Measurements from ENCODE around the gene LASP1NB.

The LASP1NB gene

DNA sequence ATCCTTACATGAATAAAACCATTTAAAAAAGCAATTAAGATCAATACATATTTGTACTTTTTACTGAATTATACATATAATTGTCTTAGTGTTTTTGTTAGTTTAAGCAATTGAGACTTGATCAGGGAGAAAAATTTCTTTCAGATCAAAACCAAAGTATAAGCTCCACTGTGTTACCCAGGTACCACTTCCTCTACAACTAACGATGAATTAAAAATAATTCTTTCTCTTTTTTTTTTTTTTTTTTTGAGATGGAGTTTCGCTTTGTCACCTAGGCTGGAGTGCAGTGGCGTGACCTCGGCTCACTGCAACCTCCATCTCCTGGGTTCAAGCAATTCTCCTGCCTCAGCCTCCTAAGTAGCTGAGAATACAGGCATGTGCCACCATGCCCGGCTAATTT is 35.0 kb downstream of the LASP1NB start:
- no peak overlapping the region for H3K27ac ChIP-seq (ENCODE audit: low read length)
- H3F3A ChIP-seq (ENCODE audit: insufficient read depth, low read length, poor library complexity, severe bottlenecking), result no peaks in the 10 kb centered on the region
- no peak overlapping the region for H3K4me3 ChIP-seq (ENCODE audit: low read length)
- no peaks in the 10 kb centered on the region for H3K9me2 ChIP-seq (ENCODE audit: insufficient read depth, low read length)
- H3K9me3 ChIP-seq (ENCODE audit: low read length), result no peaks in the 10 kb centered on the region
- H3K36me3 ChIP-seq (ENCODE audit: insufficient read depth, low read length), result no peaks in the 10 kb centered on the region
- TF ChIP-seq MXI1 (conservative IDR thresholded peaks at IDR 0.05; ENCODE audit: poor library complexity, severe bottlenecking) (no peak), POLR2AphosphoS5 (IDR thresholded peaks at IDR 0.05) (no peak), SMC3 (conservative IDR thresholded peaks at IDR 0.05; ENCODE audit: poor library complexity) (no peak), EZH2 (IDR thresholded peaks at IDR 0.05; ENCODE audit: borderline replicate concordance, insufficient read depth, low read length, poor library complexity, severe bottlenecking) (no peak), RAD21 (conservative IDR thresholded peaks at IDR 0.05) (no peak)
- TF ChIP-seq, protein P1, sequence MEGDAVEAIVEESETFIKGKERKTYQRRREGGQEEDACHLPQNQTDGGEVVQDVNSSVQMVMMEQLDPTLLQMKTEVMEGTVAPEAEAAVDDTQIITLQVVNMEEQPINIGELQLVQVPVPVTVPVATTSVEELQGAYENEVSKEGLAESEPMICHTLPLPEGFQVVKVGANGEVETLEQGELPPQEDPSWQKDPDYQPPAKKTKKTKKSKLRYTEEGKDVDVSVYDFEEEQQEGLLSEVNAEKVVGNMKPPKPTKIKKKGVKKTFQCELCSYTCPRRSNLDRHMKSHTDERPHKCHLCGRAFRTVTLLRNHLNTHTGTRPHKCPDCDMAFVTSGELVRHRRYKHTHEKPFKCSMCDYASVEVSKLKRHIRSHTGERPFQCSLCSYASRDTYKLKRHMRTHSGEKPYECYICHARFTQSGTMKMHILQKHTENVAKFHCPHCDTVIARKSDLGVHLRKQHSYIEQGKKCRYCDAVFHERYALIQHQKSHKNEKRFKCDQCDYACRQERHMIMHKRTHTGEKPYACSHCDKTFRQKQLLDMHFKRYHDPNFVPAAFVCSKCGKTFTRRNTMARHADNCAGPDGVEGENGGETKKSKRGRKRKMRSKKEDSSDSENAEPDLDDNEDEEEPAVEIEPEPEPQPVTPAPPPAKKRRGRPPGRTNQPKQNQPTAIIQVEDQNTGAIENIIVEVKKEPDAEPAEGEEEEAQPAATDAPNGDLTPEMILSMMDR (IDR thresholded peaks at IDR 0.05; ENCODE audit: poor library complexity, severe bottlenecking), result no peak
- no peaks in the 10 kb centered on the region for H3K27me3 ChIP-seq (ENCODE audit: insufficient read depth, low read depth, low read length)
- H2AFZ ChIP-seq (ENCODE audit: low read depth, low read length), result no peak overlapping the region
- no peaks in the 10 kb centered on the region for H3K79me2 ChIP-seq (replicated peaks; ENCODE audit: insufficient read depth, low read length)
- no peak overlapping the region for H3K9ac ChIP-seq (ENCODE audit: low read length)
- H4K20me1 ChIP-seq (ENCODE audit: insufficient read depth), result no peaks in the 10 kb centered on the region
- no peak overlapping the region for H3K4me2 ChIP-seq (ENCODE audit: low read length)

DNA sequence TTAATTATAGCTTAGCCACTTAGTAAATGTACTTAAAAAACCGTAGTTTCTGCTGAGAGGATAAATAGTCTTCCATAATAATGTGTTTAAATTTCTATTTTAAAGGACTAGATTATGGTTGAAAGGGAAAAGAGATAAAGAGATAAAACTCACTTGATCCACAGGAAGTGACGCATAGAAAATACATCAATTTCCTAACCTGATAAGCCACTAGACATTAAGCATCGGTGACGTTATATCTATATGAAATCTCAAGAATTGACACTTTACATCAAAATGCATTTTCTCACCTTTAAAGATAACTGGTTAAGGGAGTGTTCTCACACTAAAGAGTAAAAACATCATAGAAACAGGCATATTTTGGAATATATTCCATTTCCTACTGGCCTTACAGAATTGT is 36.0 kb downstream of the LASP1NB start:
- no peaks in the 10 kb centered on the region for H3F3A ChIP-seq (ENCODE audit: insufficient read depth, low read length, poor library complexity, severe bottlenecking)
- no peaks in the 10 kb centered on the region for H3K79me2 ChIP-seq (replicated peaks; ENCODE audit: insufficient read depth, low read length)
- H3K9me3 ChIP-seq (ENCODE audit: low read length), result no peaks in the 10 kb centered on the region
- H3K4me3 ChIP-seq (ENCODE audit: low read length), result no peak overlapping the region
- H3K27me3 ChIP-seq (ENCODE audit: insufficient read depth, low read depth, low read length), result no peaks in the 10 kb centered on the region
- no peak overlapping the region for H2AFZ ChIP-seq (ENCODE audit: low read depth, low read length)
- H3K36me3 ChIP-seq (ENCODE audit: insufficient read depth, low read length), result no peaks in the 10 kb centered on the region
- no peaks in the 10 kb centered on the region for H3K9me2 ChIP-seq (ENCODE audit: insufficient read depth, low read length)
- H3K9ac ChIP-seq (ENCODE audit: low read length), result no peak overlapping the region
- no peak overlapping the region for H3K4me2 ChIP-seq (ENCODE audit: low read length)
- TF ChIP-seq, protein P1 (IDR thresholded peaks at IDR 0.05; ENCODE audit: poor library complexity, severe bottlenecking), result no peak
- TF ChIP-seq TAF1 (IDR thresholded peaks at IDR 0.05; ENCODE audit: low read depth), result no peak
- TF ChIP-seq RAD21 (conservative IDR thresholded peaks at IDR 0.05), result no peak
- TF ChIP-seq, protein P2, sequence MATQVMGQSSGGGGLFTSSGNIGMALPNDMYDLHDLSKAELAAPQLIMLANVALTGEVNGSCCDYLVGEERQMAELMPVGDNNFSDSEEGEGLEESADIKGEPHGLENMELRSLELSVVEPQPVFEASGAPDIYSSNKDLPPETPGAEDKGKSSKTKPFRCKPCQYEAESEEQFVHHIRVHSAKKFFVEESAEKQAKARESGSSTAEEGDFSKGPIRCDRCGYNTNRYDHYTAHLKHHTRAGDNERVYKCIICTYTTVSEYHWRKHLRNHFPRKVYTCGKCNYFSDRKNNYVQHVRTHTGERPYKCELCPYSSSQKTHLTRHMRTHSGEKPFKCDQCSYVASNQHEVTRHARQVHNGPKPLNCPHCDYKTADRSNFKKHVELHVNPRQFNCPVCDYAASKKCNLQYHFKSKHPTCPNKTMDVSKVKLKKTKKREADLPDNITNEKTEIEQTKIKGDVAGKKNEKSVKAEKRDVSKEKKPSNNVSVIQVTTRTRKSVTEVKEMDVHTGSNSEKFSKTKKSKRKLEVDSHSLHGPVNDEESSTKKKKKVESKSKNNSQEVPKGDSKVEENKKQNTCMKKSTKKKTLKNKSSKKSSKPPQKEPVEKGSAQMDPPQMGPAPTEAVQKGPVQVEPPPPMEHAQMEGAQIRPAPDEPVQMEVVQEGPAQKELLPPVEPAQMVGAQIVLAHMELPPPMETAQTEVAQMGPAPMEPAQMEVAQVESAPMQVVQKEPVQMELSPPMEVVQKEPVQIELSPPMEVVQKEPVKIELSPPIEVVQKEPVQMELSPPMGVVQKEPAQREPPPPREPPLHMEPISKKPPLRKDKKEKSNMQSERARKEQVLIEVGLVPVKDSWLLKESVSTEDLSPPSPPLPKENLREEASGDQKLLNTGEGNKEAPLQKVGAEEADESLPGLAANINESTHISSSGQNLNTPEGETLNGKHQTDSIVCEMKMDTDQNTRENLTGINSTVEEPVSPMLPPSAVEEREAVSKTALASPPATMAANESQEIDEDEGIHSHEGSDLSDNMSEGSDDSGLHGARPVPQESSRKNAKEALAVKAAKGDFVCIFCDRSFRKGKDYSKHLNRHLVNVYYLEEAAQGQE (IDR thresholded peaks at IDR 0.05; ENCODE audit: borderline replicate concordance), result no peak
- TF ChIP-seq EP300 (conservative IDR thresholded peaks at IDR 0.05; ENCODE audit: poor library complexity, severe bottlenecking), result no peak
- no peak for TF ChIP-seq MXI1 (conservative IDR thresholded peaks at IDR 0.05; ENCODE audit: poor library complexity, severe bottlenecking)
- no peak for TF ChIP-seq SMC3 (conservative IDR thresholded peaks at IDR 0.05; ENCODE audit: poor library complexity)
- TF ChIP-seq POLR2AphosphoS5 (IDR thresholded peaks at IDR 0.05), result no peak
- no peak for TF ChIP-seq EZH2 (IDR thresholded peaks at IDR 0.05; ENCODE audit: borderline replicate concordance, insufficient read depth, low read length, poor library complexity, severe bottlenecking)
- no peaks in the 10 kb centered on the region for H4K20me1 ChIP-seq (ENCODE audit: insufficient read depth)
- H3K27ac ChIP-seq (ENCODE audit: low read length), result no peak overlapping the region

Data from neural cell (in vitro differentiated cells).